ENCODE results near the gene GIT1. TPM values are rescaled to one million over a fixed set of nuclear protein-coding genes. Genes with fewer than 3 reads are reported as not detected.

GIT1 gene
- total RNA-seq, 4 donors from 2014 or later, result 39.2 to 71.8 (median 41.3) TPM

GRCh38 chr17:29608986-29609385 is 19.5 kb upstream of the GIT1 start:
- Histone ChIP-seq H3K9me3 (no peaks in the 10 kb centered on the region), H3K4me1 (peaks cover 5 to 12% (median 11%) of the 10 kb centered on the region in 4 donors), H3K27me3 (no peaks in the 10 kb centered on the region), H3K4me3 (no peak overlapping the region), H3K36me3 (no peaks in the 10 kb centered on the region), H3K27ac (no peak overlapping the region)
- in situ Hi-C loops (cut with MboI; ENCODE audit: low pct_ligation_motif_present in 1 of 4, low pct_unique_long_range_greater_than_20kb in 1 of 4, low sequenced_read_pairs in 3 of 4) (loop anchor here in 1 of 4 donors (25.0 kb wide), 1 partner anchor 328 kb away; the partner anchor contains the start of genes EFCAB5 and SSH2), intact Hi-C loops (cut with DNase I; ENCODE audit: low total_unique reads) (no loop called here)
- no peak for DNase-seq
- 92% methylated on average over 2 to 15 of the region's 15 CpGs for WGBS, 2 donors (ENCODE audit: low coverage in 1 of 2)
- TF ChIP-seq POLR2AphosphoS5 (IDR thresholded peaks at IDR 0.05) (no peak), EP300 (IDR thresholded peaks at IDR 0.05; ENCODE audit: low read depth) (no peak), POLR2A (IDR thresholded peaks at IDR 0.05) (no peak)
- TF ChIP-seq, protein P1, sequence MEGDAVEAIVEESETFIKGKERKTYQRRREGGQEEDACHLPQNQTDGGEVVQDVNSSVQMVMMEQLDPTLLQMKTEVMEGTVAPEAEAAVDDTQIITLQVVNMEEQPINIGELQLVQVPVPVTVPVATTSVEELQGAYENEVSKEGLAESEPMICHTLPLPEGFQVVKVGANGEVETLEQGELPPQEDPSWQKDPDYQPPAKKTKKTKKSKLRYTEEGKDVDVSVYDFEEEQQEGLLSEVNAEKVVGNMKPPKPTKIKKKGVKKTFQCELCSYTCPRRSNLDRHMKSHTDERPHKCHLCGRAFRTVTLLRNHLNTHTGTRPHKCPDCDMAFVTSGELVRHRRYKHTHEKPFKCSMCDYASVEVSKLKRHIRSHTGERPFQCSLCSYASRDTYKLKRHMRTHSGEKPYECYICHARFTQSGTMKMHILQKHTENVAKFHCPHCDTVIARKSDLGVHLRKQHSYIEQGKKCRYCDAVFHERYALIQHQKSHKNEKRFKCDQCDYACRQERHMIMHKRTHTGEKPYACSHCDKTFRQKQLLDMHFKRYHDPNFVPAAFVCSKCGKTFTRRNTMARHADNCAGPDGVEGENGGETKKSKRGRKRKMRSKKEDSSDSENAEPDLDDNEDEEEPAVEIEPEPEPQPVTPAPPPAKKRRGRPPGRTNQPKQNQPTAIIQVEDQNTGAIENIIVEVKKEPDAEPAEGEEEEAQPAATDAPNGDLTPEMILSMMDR (IDR thresholded peaks at IDR 0.05), result no peak

DNA sequence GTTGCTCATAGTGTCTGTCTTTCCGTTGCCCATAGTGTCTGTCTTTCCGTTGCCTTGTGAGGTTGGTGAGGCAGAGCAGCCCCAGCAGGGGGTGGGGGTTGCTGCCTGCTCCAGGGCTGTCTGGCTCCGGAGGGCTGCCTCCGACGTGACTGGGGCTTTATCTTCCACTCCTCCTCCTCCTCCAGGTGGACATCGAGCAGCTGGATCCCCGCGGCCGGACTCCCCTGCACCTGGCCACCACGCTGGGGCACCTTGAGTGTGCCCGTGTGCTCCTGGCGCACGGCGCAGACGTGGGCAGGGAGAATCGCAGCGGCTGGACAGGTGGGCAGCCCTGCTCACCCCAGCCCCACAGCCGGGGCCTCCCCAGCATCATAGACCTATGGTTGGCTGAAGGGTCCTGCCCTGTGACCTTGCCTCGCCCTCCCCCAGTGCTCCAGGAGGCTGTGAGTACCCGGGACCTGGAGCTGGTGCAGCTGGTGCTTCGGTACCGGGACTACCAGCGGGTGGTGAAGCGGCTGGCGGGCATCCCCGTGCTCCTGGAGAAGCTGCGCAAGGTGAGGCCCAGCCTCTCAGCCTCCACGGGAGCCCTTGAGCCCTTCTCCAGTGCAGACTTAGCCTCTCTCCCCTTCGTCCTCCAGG is 18.2 kb upstream of the GIT1 start:
- H3K4me3 ChIP-seq, result no peak overlapping the region

GRCh38 chr17:29603109-29603674 is 13.7 kb upstream of the GIT1 start:
- in situ Hi-C loops (cut with MboI; ENCODE audit: low pct_ligation_motif_present in 1 of 4, low pct_unique_long_range_greater_than_20kb in 1 of 4, low sequenced_read_pairs in 3 of 4), result loop anchor here in 1 of 4 donors (25.0 kb wide), 1 partner anchor 334 kb away; the partner anchor contains the start of genes EFCAB5 and SSH2
- intact Hi-C loops (cut with DNase I; ENCODE audit: low total_unique reads), result no loop called here
- no peak for DNase-seq
- H3K4me1 ChIP-seq, result no peaks in the 10 kb centered on the region
- H3K9me3 ChIP-seq, result no peaks in the 10 kb centered on the region
- 88 to 89% methylated on average over 3 to 6 of the region's 6 CpGs for WGBS, 2 donors (ENCODE audit: low coverage in 1 of 2)
- TF ChIP-seq, protein P1 (IDR thresholded peaks at IDR 0.05), result no peak
- TF ChIP-seq EP300 (IDR thresholded peaks at IDR 0.05; ENCODE audit: low read depth), result no peak
- no peak for TF ChIP-seq POLR2AphosphoS5 (IDR thresholded peaks at IDR 0.05)
- no peak for TF ChIP-seq POLR2A (IDR thresholded peaks at IDR 0.05)
- no peaks in the 10 kb centered on the region for H3K27me3 ChIP-seq
- H3K27ac ChIP-seq, result no peak overlapping the region
- H3K4me3 ChIP-seq, result no peak overlapping the region
- H3K36me3 ChIP-seq, result no peaks in the 10 kb centered on the region

More for the DNA sequence above, 18.2 kb upstream of the GIT1 start:
- no peak for DNase-seq
- H3K27me3 ChIP-seq, result no peaks in the 10 kb centered on the region
- in situ Hi-C loops (cut with MboI; ENCODE audit: low pct_ligation_motif_present in 1 of 4, low pct_unique_long_range_greater_than_20kb in 1 of 4, low sequenced_read_pairs in 3 of 4) (loop anchor here in 1 of 4 donors (25.0 kb wide), 1 partner anchor 330 kb away; the partner anchor contains the start of genes EFCAB5 and SSH2), intact Hi-C loops (cut with DNase I; ENCODE audit: low total_unique reads) (no loop called here)
- no peak overlapping the region for H3K27ac ChIP-seq
- TF ChIP-seq POLR2AphosphoS5 (IDR thresholded peaks at IDR 0.05) (no peak), EP300 (IDR thresholded peaks at IDR 0.05; ENCODE audit: low read depth) (no peak), POLR2A (IDR thresholded peaks at IDR 0.05) (no peak)
- TF ChIP-seq, protein P1 (IDR thresholded peaks at IDR 0.05), result no peak
- no peaks in the 10 kb centered on the region for H3K4me1 ChIP-seq
- no peaks in the 10 kb centered on the region for H3K9me3 ChIP-seq
- 80 to 96% methylated on average over 1 to 29 of the region's 29 CpGs for WGBS, 2 donors (ENCODE audit: low coverage in 1 of 2)
- no peaks in the 10 kb centered on the region for H3K36me3 ChIP-seq

GRCh38 chr17:29597361-29598172 is 8.1 kb upstream of the GIT1 start:
- peaks cover 5 to 16% (median 13%) of the 10 kb centered on the region in 4 donors for H3K4me1 ChIP-seq
- no peak overlapping the region for H3K27ac ChIP-seq
- no peak overlapping the region for H3K4me3 ChIP-seq
- WGBS, 2 donors (ENCODE audit: low coverage in 1 of 2), result 77% methylated on average over 13 of the region's 13 CpGs; no CpG with 5 or more reads in 1 of the 2 donors
- H3K36me3 ChIP-seq, result no peaks in the 10 kb centered on the region
- no peaks in the 10 kb centered on the region for H3K27me3 ChIP-seq
- in situ Hi-C loops (cut with MboI; ENCODE audit: low pct_ligation_motif_present in 1 of 4, low pct_unique_long_range_greater_than_20kb in 1 of 4, low sequenced_read_pairs in 3 of 4), result no loop called here
- DNase-seq, result no peak
- no peaks in the 10 kb centered on the region for H3K9me3 ChIP-seq
- intact Hi-C loops (cut with DNase I; ENCODE audit: low total_unique reads), result no loop called here
- TF ChIP-seq, protein P1 (IDR thresholded peaks at IDR 0.05), result no peak
- no peak for TF ChIP-seq POLR2A (IDR thresholded peaks at IDR 0.05)
- no peak for TF ChIP-seq POLR2AphosphoS5 (IDR thresholded peaks at IDR 0.05)
- no peak for TF ChIP-seq EP300 (IDR thresholded peaks at IDR 0.05; ENCODE audit: low read depth)

Data from transverse colon (tissue), 4 donors.